Stimulated activated naive B cell treated with anti-CD40 and anti-IgM and Interleukin-4, amounts not matched to agents 10 μg/mL and 1 μg/mL and 100 μg/mL, for 72 hours (primary cell): Measurements from ENCODE around the gene HCRTR1.
A peak's percentile ranks its signal among the peaks of the same experiment; 100 is the strongest.

Experiments
- ATAC-seq, 2 donors: fragments of 150-1000 bp; cut with Tn5 transposase; replicated peaks; 2 replicates each; pipeline ENCODE4 v1.10.0; 2021; ENCODE audit warnings: moderate library complexity in 1 of 2
- DNase-seq: peaks from one replicate; pipeline ENCODE4 v3.0.0; 2021
- H3K27ac Mint-ChIP-seq: one replicate; pipeline ENCODE4 v1.8.0; 2022; ENCODE audit warnings: mild to moderate bottlenecking, mixed read lengths
- H3K27me3 Mint-ChIP-seq, 2 donors: one replicate each; pipeline ENCODE4 v1.8.0; 2022; ENCODE audit warnings: mixed read lengths in 2 of 2
- H3K36me3 Mint-ChIP-seq, 2 donors: one replicate each; pipeline ENCODE4 v1.8.0; 2022; ENCODE audit warnings: mixed read lengths in 2 of 2, mild to moderate bottlenecking in 1 of 2
- H3K4me1 Mint-ChIP-seq, 2 donors: one replicate each; pipeline ENCODE4 v1.8.0; 2022; ENCODE audit warnings: mixed read lengths in 2 of 2, mild to moderate bottlenecking in 1 of 2
- H3K4me3 Mint-ChIP-seq, 2 donors: one replicate each; pipeline ENCODE4 v1.8.0; 2022; ENCODE audit warnings: mild to moderate bottlenecking in 2 of 2, mixed read lengths in 2 of 2, moderate library complexity in 1 of 2
- H3K9me3 Mint-ChIP-seq, 2 donors: one replicate each; pipeline ENCODE4 v1.8.0; 2022; ENCODE audit warnings: mixed read lengths in 2 of 2, mild to moderate bottlenecking in 1 of 2

Gene HCRTR1

GRCh38 chr1:31602081-31602480 is 15.4 kb upstream of the HCRTR1 start:
- no peak for ATAC-seq
- Mint-ChIP-seq H3K9me3 (peaks cover 0 to 1% of the 10 kb centered on the region in 2 donors), H3K27ac (no peak overlapping the region)

GRCh38 chr1:31605908-31606427 is 11.5 kb upstream of the HCRTR1 start:
- Mint-ChIP-seq H3K27ac (peak overlapping the region; percentile 77), H3K4me3 (peak overlapping the region in 1 of 2 donors; percentile 11)
- DNase-seq, result peak; percentile 81

More at GRCh38 chr1:31602081-31602480, 15.4 kb upstream of the HCRTR1 start:
- H3K36me3 Mint-ChIP-seq, result no peaks in the 10 kb centered on the region
- H3K27me3 Mint-ChIP-seq, result no peaks in the 10 kb centered on the region
- H3K4me3 Mint-ChIP-seq, result no peak overlapping the region
- H3K4me1 Mint-ChIP-seq, result peaks cover 17 to 30% of the 10 kb centered on the region in 2 donors
- no peak for DNase-seq

GRCh38 chr1:31607360-31607759 is 10.1 kb upstream of the HCRTR1 start:
- ATAC-seq, result no peak
- Mint-ChIP-seq H3K27ac (peak overlapping the region; percentile 28), H3K4me1 (peaks cover 17 to 30% of the 10 kb centered on the region in 2 donors), H3K36me3 (no peaks in the 10 kb centered on the region), H3K27me3 (no peaks in the 10 kb centered on the region), H3K4me3 (no peak overlapping the region), H3K9me3 (peaks cover 0 to 3% of the 10 kb centered on the region in 2 donors)
- DNase-seq, result no peak

More at GRCh38 chr1:31605908-31606427, 11.5 kb upstream of the HCRTR1 start:
- H3K36me3 Mint-ChIP-seq, result no peaks in the 10 kb centered on the region
- peaks cover 14 to 36% of the 10 kb centered on the region in 2 donors for H3K4me1 Mint-ChIP-seq
- no peaks in the 10 kb centered on the region for H3K27me3 Mint-ChIP-seq
- peak; percentile 100 for ATAC-seq
- H3K9me3 Mint-ChIP-seq, result peaks cover 0 to 1% of the 10 kb centered on the region in 2 donors

- peaks cover 0 to 3% of the 10 kb centered on the region in 2 donors for H3K9me3 Mint-ChIP-seq
- peak overlapping the region; percentile 33 for H3K27ac Mint-ChIP-seq
- ATAC-seq (no peak), DNase-seq (no peak)
- H3K27me3 Mint-ChIP-seq, result no peaks in the 10 kb centered on the region
- H3K4me1 Mint-ChIP-seq, result peaks cover 19 to 30% of the 10 kb centered on the region in 2 donors
- no peak overlapping the region for H3K4me3 Mint-ChIP-seq
- peaks cover 0 to 2% of the 10 kb centered on the region in 2 donors for H3K36me3 Mint-ChIP-seq
Measured at GRCh38 chr1:31609514-31610118, 7.9 kb upstream of the HCRTR1 start.

GRCh38 chr1:31614414-31615005 is 3.0 kb upstream of the HCRTR1 start:
- H3K27ac Mint-ChIP-seq, result no peak overlapping the region
- DNase-seq, result no peak
- peaks cover under 1 to 2% of the 10 kb centered on the region in 2 donors for H3K36me3 Mint-ChIP-seq
- no peak overlapping the region for H3K4me3 Mint-ChIP-seq
- ATAC-seq, result no peak
- peaks cover 0 to 2% of the 10 kb centered on the region in 2 donors for H3K9me3 Mint-ChIP-seq
- H3K27me3 Mint-ChIP-seq, result peaks cover 28 to 34% of the 10 kb centered on the region in 2 donors
- peaks cover 14 to 17% of the 10 kb centered on the region in 2 donors for H3K4me1 Mint-ChIP-seq

GRCh38 chr1:31615414-31615813 is 2.1 kb upstream of the HCRTR1 start:
- Mint-ChIP-seq H3K36me3 (peaks cover 2 to 4% of the 10 kb centered on the region in 2 donors), H3K4me1 (peaks cover 18 to 21% of the 10 kb centered on the region in 2 donors), H3K27ac (no peak overlapping the region), H3K27me3 (peaks cover 32 to 38% of the 10 kb centered on the region in 2 donors), H3K9me3 (peaks cover 0 to 2% of the 10 kb centered on the region in 2 donors), H3K4me3 (no peak overlapping the region)
- no peak for DNase-seq
- ATAC-seq, result no peak

GRCh38 chr1:31615939-31616338 is 1.6 kb upstream of the HCRTR1 start:
- peaks cover 0 to 2% of the 10 kb centered on the region in 2 donors for H3K9me3 Mint-ChIP-seq
- peaks cover 18 to 21% of the 10 kb centered on the region in 2 donors for H3K4me1 Mint-ChIP-seq
- H3K27ac Mint-ChIP-seq, result no peak overlapping the region
- H3K4me3 Mint-ChIP-seq, result no peak overlapping the region
- DNase-seq, result no peak
- peaks cover 32 to 38% of the 10 kb centered on the region in 2 donors for H3K27me3 Mint-ChIP-seq
- ATAC-seq, result no peak
- H3K36me3 Mint-ChIP-seq, result peaks cover 4 to 5% of the 10 kb centered on the region in 2 donors

- Mint-ChIP-seq H3K9me3 (no peaks in the 10 kb centered on the region), H3K36me3 (peaks cover 3 to 16% of the 10 kb centered on the region in 2 donors), H3K27ac (no peak overlapping the region), H3K4me3 (peak overlapping the region; percentile 59 to 61), H3K4me1 (peaks cover 18 to 31% of the 10 kb centered on the region in 2 donors), H3K27me3 (peaks cover 32 to 38% of the 10 kb centered on the region in 2 donors)
- ATAC-seq (peak; percentile 81 to 84), DNase-seq (no peak)
Measured at GRCh38 chr1:31617916-31618746, 642 bp downstream of the HCRTR1 start.

GRCh38 chr1:31618916-31619846 is 1.7 kb downstream of the HCRTR1 start:
- peaks cover 0 to 1% of the 10 kb centered on the region in 2 donors for H3K9me3 Mint-ChIP-seq
- H3K27me3 Mint-ChIP-seq, result peaks cover 32 to 38% of the 10 kb centered on the region in 2 donors
- H3K4me3 Mint-ChIP-seq, result peak overlapping the region in 1 of 2 donors; percentile 14
- H3K36me3 Mint-ChIP-seq, result peaks cover 13 to 27% of the 10 kb centered on the region in 2 donors
- peaks cover 28 to 41% of the 10 kb centered on the region in 2 donors for H3K4me1 Mint-ChIP-seq
- no peak overlapping the region for H3K27ac Mint-ChIP-seq
- no peak for DNase-seq
- ATAC-seq, result peak; percentile 34 to 45

GRCh38 chr1:31620631-31621497 is 3.4 kb downstream of the HCRTR1 start:
- Mint-ChIP-seq H3K27me3 (peaks cover 28 to 33% of the 10 kb centered on the region in 2 donors), H3K36me3 (peaks cover 22 to 40% of the 10 kb centered on the region in 2 donors), H3K4me1 (peaks cover 37 to 58% of the 10 kb centered on the region in 2 donors), H3K4me3 (no peak overlapping the region), H3K9me3 (peaks cover 1 to 3% of the 10 kb centered on the region in 2 donors), H3K27ac (peak overlapping the region; percentile 38)
- DNase-seq, result no peak
- no peak for ATAC-seq

GRCh38 chr1:31621498-31621820 is 4.0 kb downstream of the HCRTR1 start:
- Mint-ChIP-seq H3K9me3 (peaks cover 1 to 3% of the 10 kb centered on the region in 2 donors), H3K4me1 (peaks cover 40 to 64% of the 10 kb centered on the region in 2 donors), H3K27ac (no peak overlapping the region), H3K27me3 (peaks cover 24 to 27% of the 10 kb centered on the region in 2 donors), H3K4me3 (no peak overlapping the region), H3K36me3 (peaks cover 22 to 41% of the 10 kb centered on the region in 2 donors)
- no peak for DNase-seq
- no peak for ATAC-seq

GRCh38 chr1:31621847-31622730 is 4.6 kb downstream of the HCRTR1 start:
- Mint-ChIP-seq H3K4me3 (no peak overlapping the region), H3K27ac (no peak overlapping the region), H3K27me3 (peaks cover 19 to 21% of the 10 kb centered on the region in 2 donors), H3K36me3 (peaks cover 26 to 45% of the 10 kb centered on the region in 2 donors), H3K4me1 (peaks cover 44 to 69% of the 10 kb centered on the region in 2 donors), H3K9me3 (peaks cover 1 to 3% of the 10 kb centered on the region in 2 donors)
- ATAC-seq, result no peak
- DNase-seq, result no peak
